Sigmoid colon (tissue), 7 donors: ENCODE data around the gene RNF17. TPM values are rescaled to one million over a fixed set of nuclear protein-coding genes. Genes with fewer than 3 reads are reported as not detected.

Source experiments
- DNase-seq: peaks from one replicate; pipeline ENCODE4 v3.0.0-alpha.2; 2019
- H3K27ac ChIP-seq, 4 donors: fragments of 200-600 bp; sonication (generic); one replicate each; pipeline ENCODE4 v1.5.1; 2016 to 2019; ENCODE audit warnings: mild to moderate bottlenecking in 1 of 4
- H3K27me3 ChIP-seq, 3 donors: fragments of 200-600 bp; sonication (generic); one replicate each; pipeline ENCODE4 v1.5.1; 2019; ENCODE audit warnings: mild to moderate bottlenecking in 1 of 3
- H3K36me3 ChIP-seq, 4 donors: fragments of 200-600 bp; sonication (generic); one replicate each; pipeline ENCODE4 v1.5.1; 2016 to 2019
- H3K4me1 ChIP-seq, 4 donors: fragments of 200-600 bp; sonication (generic); one replicate each; pipeline ENCODE4 v1.5.1; 2017 to 2019
- H3K4me3 ChIP-seq, 4 donors: fragments of 200-600 bp; sonication (generic); one replicate each; pipeline ENCODE4 v1.5.1; 2017 to 2019; ENCODE audit warnings: mild to moderate bottlenecking in 2 of 4, moderate library complexity in 1 of 4
- H3K9me3 ChIP-seq, 4 donors: fragments of 200-600 bp in 3 of 4; sonication (generic) in 3 of 4; one replicate each; pipeline versions ENCODE4 v1.5.1 to v1.6.1; 2013 to 2019
- EP300 ChIP-seq, 4 donors: sonication (generic); formaldehyde crosslinking; IDR thresholded peaks; one replicate each; pipeline ENCODE4 v1.6.1; 2017; ENCODE audit warnings: antibody characterized with exemption in 4 of 4
- POLR2A ChIP-seq, 2 donors: fragments of 450-650 bp; IDR thresholded peaks; one replicate each; pipeline ENCODE4 v1.6.1; 2016; ENCODE audit warnings: antibody characterized with exemption in 2 of 2, mild to moderate bottlenecking in 2 of 2, moderate library complexity in 2 of 2
- POLR2AphosphoS5 ChIP-seq, 4 donors: sonication (generic); formaldehyde crosslinking; IDR thresholded peaks; one replicate each; pipeline ENCODE4 v1.6.1; 2017; ENCODE audit warnings: antibody characterized with exemption in 4 of 4
- WGBS, 2 donors: extraction: QIAGEN DNeasy Blood & Tissue Kit; methylation state at CpG; one replicate each; pipeline ENCODE4 v1.1.7; 2013; 5-methylcytosine and 5-hydroxymethylcytosine counted together
- intact Hi-C: fragments of 100-400 bp; cut with DNase I; formaldehyde crosslinking; loops from one replicate; pipeline ENCODE4 v1.15.1; 2023
- polyA plus RNA-seq, 3 donors: library from polyadenylated mRNA; stranded (reverse); fragments of 200-250 nt; gene quantifications; one replicate each; pipeline ENCODE4 v1.2.3, GENCODE V29; 2013
- total RNA-seq, 4 donors: library from RNA; depleted of rRNA; stranded (reverse); fragments of >200 nt; gene quantifications; one replicate each; pipeline ENCODE4 v1.1.0, GENCODE V29; 2016
- TF ChIP-seq, protein P1 (sequence below), 4 experiments: fragments of 450-650 bp in 3 of 4; fragments of 200-600 bp in 1 of 4; IDR thresholded peaks; one replicate each; pipeline ENCODE4 v1.5.1; 2016 to 2019; ENCODE audit warnings: antibody characterized with exemption in 4 of 4, mild to moderate bottlenecking in 3 of 4, moderate library complexity in 2 of 4
- donor health status: healthy with polysubstance abuse.
- donor health status: Bipolar disorder and iron deficiency.
- donor health status: healthy.

Gene RNF17
- total and polyA plus RNA-seq, 7 donors = 0.16 to 1.4 (median 0.55) TPM; not detected in 4

DNA sequence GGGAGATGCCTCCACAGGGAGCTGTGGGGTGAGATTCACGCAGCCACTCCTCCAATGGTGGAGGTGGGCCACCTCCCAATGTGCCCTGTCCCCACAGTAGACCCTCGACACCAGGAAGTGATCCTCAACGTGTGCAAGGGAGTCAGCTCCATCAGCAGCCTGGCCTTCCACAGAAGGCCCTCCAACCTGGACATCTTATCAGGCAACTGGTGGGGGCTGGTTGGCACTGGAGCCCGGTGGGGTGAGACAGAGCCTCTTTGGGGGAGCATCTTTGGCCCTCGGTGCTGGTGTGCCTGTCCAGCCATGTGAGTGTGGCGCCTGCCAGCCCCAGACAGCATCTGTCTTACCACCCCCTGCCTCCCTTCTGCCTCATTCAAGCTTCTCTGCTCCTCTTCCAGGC lies 19.7 kb upstream of the RNF17 start:
- no peak overlapping the region for H3K27ac ChIP-seq
- H3K27me3 ChIP-seq = peaks cover 11 to 49% (median 16%) of the 10 kb centered on the region in 3 donors
- TF ChIP-seq, protein P1, sequence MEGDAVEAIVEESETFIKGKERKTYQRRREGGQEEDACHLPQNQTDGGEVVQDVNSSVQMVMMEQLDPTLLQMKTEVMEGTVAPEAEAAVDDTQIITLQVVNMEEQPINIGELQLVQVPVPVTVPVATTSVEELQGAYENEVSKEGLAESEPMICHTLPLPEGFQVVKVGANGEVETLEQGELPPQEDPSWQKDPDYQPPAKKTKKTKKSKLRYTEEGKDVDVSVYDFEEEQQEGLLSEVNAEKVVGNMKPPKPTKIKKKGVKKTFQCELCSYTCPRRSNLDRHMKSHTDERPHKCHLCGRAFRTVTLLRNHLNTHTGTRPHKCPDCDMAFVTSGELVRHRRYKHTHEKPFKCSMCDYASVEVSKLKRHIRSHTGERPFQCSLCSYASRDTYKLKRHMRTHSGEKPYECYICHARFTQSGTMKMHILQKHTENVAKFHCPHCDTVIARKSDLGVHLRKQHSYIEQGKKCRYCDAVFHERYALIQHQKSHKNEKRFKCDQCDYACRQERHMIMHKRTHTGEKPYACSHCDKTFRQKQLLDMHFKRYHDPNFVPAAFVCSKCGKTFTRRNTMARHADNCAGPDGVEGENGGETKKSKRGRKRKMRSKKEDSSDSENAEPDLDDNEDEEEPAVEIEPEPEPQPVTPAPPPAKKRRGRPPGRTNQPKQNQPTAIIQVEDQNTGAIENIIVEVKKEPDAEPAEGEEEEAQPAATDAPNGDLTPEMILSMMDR (IDR thresholded peaks at IDR 0.05) = no peak
- TF ChIP-seq POLR2AphosphoS5 (IDR thresholded peaks at IDR 0.05) (no peak), POLR2A (IDR thresholded peaks at IDR 0.05) (no peak), EP300 (IDR thresholded peaks at IDR 0.05) (no peak)
- H3K9me3 ChIP-seq = no peaks in the 10 kb centered on the region
- WGBS, 2 donors = 50 to 71% methylated on average over 6 of the region's 6 CpGs
- H3K36me3 ChIP-seq = no peaks in the 10 kb centered on the region
- H3K4me3 ChIP-seq = no peak overlapping the region
- no peak for DNase-seq
- intact Hi-C loops = no loop called here
- H3K4me1 ChIP-seq = peaks cover 0 to 23% (median 11%) of the 10 kb centered on the region in 4 donors

DNA sequence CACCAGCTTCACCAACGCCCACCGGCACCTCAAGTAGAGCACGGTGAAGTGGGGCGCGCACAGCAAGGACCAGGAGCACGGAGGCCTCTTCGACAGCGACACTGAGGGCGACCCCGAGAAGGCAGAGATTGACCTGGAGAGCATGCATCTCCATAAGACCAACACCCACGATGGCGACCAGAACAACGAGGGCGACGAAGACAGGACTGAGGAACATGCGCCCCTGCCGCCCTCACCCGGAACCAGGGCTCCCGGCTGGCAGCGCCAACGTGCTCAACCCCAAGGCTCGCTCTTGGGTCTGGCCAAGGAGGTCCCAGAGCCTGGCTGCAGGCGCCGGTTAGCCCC lies 18.5 kb upstream of the RNF17 start:
- DNase-seq = no peak
- no peak overlapping the region for H3K27ac ChIP-seq
- no peaks in the 10 kb centered on the region for H3K36me3 ChIP-seq
- peaks cover 11 to 49% (median 16%) of the 10 kb centered on the region in 3 donors for H3K27me3 ChIP-seq
- TF ChIP-seq POLR2A (IDR thresholded peaks at IDR 0.05) = no peak
- TF ChIP-seq, protein P1 (IDR thresholded peaks at IDR 0.05) = no peak
- TF ChIP-seq EP300 (IDR thresholded peaks at IDR 0.05) = no peak
- H3K4me1 ChIP-seq = peaks cover 0 to 23% (median 11%) of the 10 kb centered on the region in 4 donors
- no peak overlapping the region for H3K4me3 ChIP-seq
- H3K9me3 ChIP-seq = no peaks in the 10 kb centered on the region
- intact Hi-C loops = no loop called here
- 47 to 56% methylated on average over 24 of the region's 24 CpGs for WGBS, 2 donors

DNA sequence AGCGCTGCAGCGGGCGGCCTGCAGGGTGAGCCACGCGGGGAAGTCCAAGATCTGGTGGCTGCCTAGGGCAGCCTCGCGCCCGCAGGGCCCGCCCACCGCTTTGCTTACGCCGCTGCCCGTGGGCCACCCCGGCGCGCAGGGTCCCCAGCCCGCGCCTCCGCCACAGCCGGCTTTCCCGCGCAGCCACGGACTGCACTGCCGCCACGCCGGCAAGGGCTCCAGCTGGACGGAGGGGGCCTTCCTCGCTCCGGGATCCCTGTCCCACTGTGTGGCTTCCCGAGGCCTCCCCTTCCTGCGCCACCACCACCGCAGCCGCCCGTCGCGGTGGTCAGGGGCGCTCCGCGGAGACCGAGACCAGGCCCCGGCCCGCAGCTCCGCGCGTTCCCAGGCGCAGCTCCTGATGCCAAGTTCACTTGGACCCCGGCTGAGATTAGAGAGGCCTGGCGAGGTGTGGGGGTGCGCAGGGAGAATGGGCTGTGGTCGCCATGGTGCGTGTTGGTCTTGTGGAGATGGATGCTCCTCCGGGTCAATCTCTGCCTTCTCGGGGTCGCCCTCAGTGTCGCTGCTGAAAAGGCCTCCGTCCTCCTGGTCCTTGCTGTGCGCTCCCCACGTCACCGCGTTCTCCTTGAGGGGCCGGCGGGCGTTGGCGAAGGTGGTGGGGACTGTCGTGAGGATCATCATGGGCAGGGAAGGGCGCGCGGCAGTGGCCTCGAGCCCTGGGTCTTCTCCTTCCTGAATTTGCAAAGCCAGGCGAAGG lies 17.9 kb upstream of the RNF17 start:
- no peak for DNase-seq
- H3K27me3 ChIP-seq = peaks cover 11 to 49% (median 16%) of the 10 kb centered on the region in 3 donors
- TF ChIP-seq POLR2A (IDR thresholded peaks at IDR 0.05) = no peak
- no peak for TF ChIP-seq POLR2AphosphoS5 (IDR thresholded peaks at IDR 0.05)
- TF ChIP-seq, protein P1 (IDR thresholded peaks at IDR 0.05) = no peak
- TF ChIP-seq EP300 (IDR thresholded peaks at IDR 0.05) = no peak
- WGBS, 2 donors = 4 to 18% methylated on average over 70 of the region's 70 CpGs
- peaks cover 0 to 23% (median 11%) of the 10 kb centered on the region in 4 donors for H3K4me1 ChIP-seq
- no peaks in the 10 kb centered on the region for H3K9me3 ChIP-seq
- no peaks in the 10 kb centered on the region for H3K36me3 ChIP-seq
- no peak overlapping the region for H3K4me3 ChIP-seq
- H3K27ac ChIP-seq = no peak overlapping the region
- intact Hi-C loops = no loop called here

DNA sequence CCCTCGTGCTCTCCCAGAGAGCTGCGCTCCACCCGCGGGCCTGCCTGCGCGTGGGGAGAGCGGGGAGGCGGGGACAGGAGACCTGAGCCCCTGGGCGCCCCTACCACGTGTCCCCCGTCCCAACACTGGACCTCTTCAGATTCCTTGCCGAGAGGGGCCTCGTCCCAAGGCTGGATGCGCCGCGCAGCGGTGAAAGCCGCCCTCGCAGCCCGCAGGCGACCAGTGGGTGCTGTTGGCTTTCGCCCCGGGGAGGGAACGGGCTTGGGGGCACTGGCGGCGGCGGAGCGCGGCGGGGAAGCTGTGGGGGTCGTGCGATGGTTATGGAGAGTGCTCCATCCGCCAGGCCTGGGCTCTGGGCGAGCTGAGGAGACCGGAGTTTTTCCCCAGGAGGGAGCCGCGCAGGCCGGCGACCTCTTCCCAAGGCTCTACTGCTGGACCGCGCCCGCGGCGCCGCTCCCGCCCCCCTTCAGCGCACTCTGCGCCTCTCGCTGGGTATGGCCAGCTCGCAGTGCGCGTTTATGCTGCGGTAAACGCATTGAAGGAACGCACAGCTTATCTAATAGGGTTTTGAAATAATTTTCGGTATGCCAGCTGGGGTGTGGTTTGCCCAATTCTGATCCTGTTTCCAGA lies 17.2 kb upstream of the RNF17 start:
- Histone ChIP-seq H3K4me1 (peaks cover 0 to 23% (median 11%) of the 10 kb centered on the region in 4 donors), H3K27me3 (peaks cover 11 to 49% (median 16%) of the 10 kb centered on the region in 3 donors), H3K36me3 (no peaks in the 10 kb centered on the region), H3K9me3 (no peaks in the 10 kb centered on the region), H3K4me3 (no peak overlapping the region), H3K27ac (no peak overlapping the region)
- TF ChIP-seq POLR2AphosphoS5 (IDR thresholded peaks at IDR 0.05) (no peak), EP300 (IDR thresholded peaks at IDR 0.05) (no peak), POLR2A (IDR thresholded peaks at IDR 0.05) (no peak)
- TF ChIP-seq, protein P1 (IDR thresholded peaks at IDR 0.05) = no peak
- DNase-seq = no peak
- 1 to 4% methylated on average over 56 of the region's 56 CpGs for WGBS, 2 donors
- intact Hi-C loops = no loop called here
